22Rv1 (cell line): ENCODE measurements around the gene FAXDC2.

Experiments used
- ZFX ChIP-seq: fragments of 450-650 bp; IDR thresholded peaks from 2 replicates; pipeline ENCODE4 v1.6.1; 2017; ENCODE audit warnings: antibody characterized with exemption, borderline replicate concordance
- TF ChIP-seq, protein P1 (sequence below): fragments of 450-650 bp; IDR thresholded peaks from 2 replicates; pipeline ENCODE4 v1.5.1; 2017; ENCODE audit warnings: mild to moderate bottlenecking

DNA sequence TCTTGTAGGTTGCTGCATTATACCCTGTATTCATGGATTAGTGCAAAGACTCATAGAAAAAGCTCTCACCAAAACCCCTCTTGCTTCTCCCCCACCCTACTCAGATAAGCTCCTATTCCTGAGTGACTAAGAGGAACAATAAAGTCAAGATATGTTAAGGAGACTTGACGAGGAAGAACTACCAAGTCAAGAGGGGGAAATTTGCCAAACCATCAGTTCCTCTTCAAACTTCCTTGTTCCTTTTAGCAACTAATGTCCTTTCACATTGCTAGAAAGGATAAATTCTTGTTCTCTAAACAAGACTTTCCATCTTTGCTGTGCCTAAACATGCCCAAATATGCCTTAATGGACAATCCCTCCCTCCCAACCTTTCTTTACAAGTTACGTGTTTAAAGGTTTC lies 35.0 kb upstream of the FAXDC2 start:
- TF ChIP-seq, protein P1, sequence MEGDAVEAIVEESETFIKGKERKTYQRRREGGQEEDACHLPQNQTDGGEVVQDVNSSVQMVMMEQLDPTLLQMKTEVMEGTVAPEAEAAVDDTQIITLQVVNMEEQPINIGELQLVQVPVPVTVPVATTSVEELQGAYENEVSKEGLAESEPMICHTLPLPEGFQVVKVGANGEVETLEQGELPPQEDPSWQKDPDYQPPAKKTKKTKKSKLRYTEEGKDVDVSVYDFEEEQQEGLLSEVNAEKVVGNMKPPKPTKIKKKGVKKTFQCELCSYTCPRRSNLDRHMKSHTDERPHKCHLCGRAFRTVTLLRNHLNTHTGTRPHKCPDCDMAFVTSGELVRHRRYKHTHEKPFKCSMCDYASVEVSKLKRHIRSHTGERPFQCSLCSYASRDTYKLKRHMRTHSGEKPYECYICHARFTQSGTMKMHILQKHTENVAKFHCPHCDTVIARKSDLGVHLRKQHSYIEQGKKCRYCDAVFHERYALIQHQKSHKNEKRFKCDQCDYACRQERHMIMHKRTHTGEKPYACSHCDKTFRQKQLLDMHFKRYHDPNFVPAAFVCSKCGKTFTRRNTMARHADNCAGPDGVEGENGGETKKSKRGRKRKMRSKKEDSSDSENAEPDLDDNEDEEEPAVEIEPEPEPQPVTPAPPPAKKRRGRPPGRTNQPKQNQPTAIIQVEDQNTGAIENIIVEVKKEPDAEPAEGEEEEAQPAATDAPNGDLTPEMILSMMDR: no peak
- no peak for TF ChIP-seq ZFX
